Muscle of leg (tissue), 11 donors: ENCODE measurements around the gene ELOVL6. TPM values are rescaled to one million over a fixed set of nuclear protein-coding genes. Genes with fewer than 3 reads are reported as not detected.

Experiments
- DNase-seq: peaks from one replicate; pipeline ENCODE4 v3.0.0; 2013
- H3K27ac ChIP-seq: one replicate; pipeline ENCODE4 v1.5.1; 2013; ENCODE audit warnings: mild to moderate bottlenecking, low read length, control low read depth
- H3K27me3 ChIP-seq: one replicate; pipeline ENCODE4 v1.6.1; 2013; ENCODE audit warnings: low read length; ENCODE audit not compliant: control insufficient read depth, insufficient read depth
- H3K36me3 ChIP-seq: one replicate; pipeline ENCODE4 v1.6.1; 2013; ENCODE audit warnings: low read length; ENCODE audit not compliant: control insufficient read depth, insufficient read depth
- H3K4me1 ChIP-seq: one replicate; pipeline ENCODE4 v1.6.1; 2013; ENCODE audit warnings: low read length; ENCODE audit not compliant: control insufficient read depth, insufficient read depth
- H3K4me3 ChIP-seq: one replicate; pipeline ENCODE4 v1.5.1; 2013; ENCODE audit warnings: low read length, control low read depth
- H3K9me3 ChIP-seq: replicated peaks from 2 replicates; pipeline ENCODE4 v1.6.1; 2013; ENCODE audit warnings: low read depth, low read length; ENCODE audit not compliant: control insufficient read depth
- WGBS: methylation state at CpG from one replicate; pipeline ENCODE4 v1.1.5; 2013; ENCODE audit warnings: missing lambda C conversion rate; ENCODE audit not compliant: insufficient coverage; 5-methylcytosine and 5-hydroxymethylcytosine counted together
- polyA plus RNA-seq, 8 donors: library from polyadenylated mRNA; unstranded; fragments of 120-200 nt; gene quantifications; one replicate each; pipeline versions ENCODE4 v1.2.1 to v1.2.3, GENCODE V29; 2013; ENCODE audit warnings: inconsistent platforms in 1 of 8, low replicate concordance in 1 of 8; ENCODE audit not compliant: insufficient read length in 8 of 8, insufficient read depth in 1 of 8
- total RNA-seq: library from RNA; stranded (reverse); fragments of 120-200 nt; gene quantifications from one replicate; pipeline ENCODE4 v1.2.4, GENCODE V29; 2013

Gene ELOVL6
- total and polyA plus RNA-seq, 9 donors: 4.8 to 11.3 (median 7.8) TPM

GRCh38 chr4:110149089-110149488 is 49.3 kb downstream of the ELOVL6 start:
- no peak overlapping the region for H3K4me3 ChIP-seq
- no peaks in the 10 kb centered on the region for H3K9me3 ChIP-seq
- H3K27ac ChIP-seq: no peak overlapping the region
- no peaks in the 10 kb centered on the region for H3K36me3 ChIP-seq
- no peaks in the 10 kb centered on the region for H3K4me1 ChIP-seq
- H3K27me3 ChIP-seq: no peaks in the 10 kb centered on the region
- DNase-seq: no peak
- whole genome bisulfite sequencing: 87% methylated on average over 2 of the region's 7 CpGs

- Histone ChIP-seq H3K4me3 (no peak overlapping the region), H3K27me3 (no peaks in the 10 kb centered on the region), H3K9me3 (no peaks in the 10 kb centered on the region), H3K27ac (no peak overlapping the region), H3K36me3 (no peaks in the 10 kb centered on the region), H3K4me1 (peaks cover 7% of the 10 kb centered on the region)
- DNase-seq: no peak
These were observed 56.0 kb downstream of the ELOVL6 start for GRCh38 chr4:110142461-110142860.

GRCh38 chr4:110139815-110140214 is 58.6 kb downstream of the ELOVL6 start:
- WGBS: no CpG with 5 or more reads among the region's 3 CpGs
- Histone ChIP-seq H3K27ac (no peak overlapping the region), H3K9me3 (no peaks in the 10 kb centered on the region), H3K27me3 (no peaks in the 10 kb centered on the region), H3K4me1 (peaks cover 7% of the 10 kb centered on the region), H3K4me3 (no peak overlapping the region), H3K36me3 (no peaks in the 10 kb centered on the region)
- no peak for DNase-seq

GRCh38 chr4:110139111-110139510 is 59.3 kb downstream of the ELOVL6 start:
- Histone ChIP-seq H3K36me3 (no peaks in the 10 kb centered on the region), H3K9me3 (no peaks in the 10 kb centered on the region), H3K27me3 (no peaks in the 10 kb centered on the region), H3K4me3 (no peak overlapping the region), H3K4me1 (peaks cover 7% of the 10 kb centered on the region), H3K27ac (no peak overlapping the region)
- peak; percentile 89 for DNase-seq
- WGBS: no CpG with 5 or more reads among the region's 3 CpGs

GRCh38 chr4:110138551-110138950 is 59.9 kb downstream of the ELOVL6 start:
- Histone ChIP-seq H3K27ac (no peak overlapping the region), H3K36me3 (no peaks in the 10 kb centered on the region), H3K27me3 (no peaks in the 10 kb centered on the region), H3K9me3 (no peaks in the 10 kb centered on the region), H3K4me1 (peaks cover 7% of the 10 kb centered on the region), H3K4me3 (no peak overlapping the region)
- no CpG with 5 or more reads among the region's 1 CpG for WGBS
- DNase-seq: no peak

GRCh38 chr4:110137829-110138228 is 60.6 kb downstream of the ELOVL6 start:
- DNase-seq: peak; percentile 65
- Histone ChIP-seq H3K27ac (no peak overlapping the region), H3K4me1 (peaks cover 7% of the 10 kb centered on the region), H3K4me3 (no peak overlapping the region), H3K9me3 (no peaks in the 10 kb centered on the region), H3K36me3 (no peaks in the 10 kb centered on the region), H3K27me3 (no peaks in the 10 kb centered on the region)
- no CpG with 5 or more reads among the region's 1 CpG for WGBS

- H3K4me3 ChIP-seq: no peak overlapping the region
- H3K27me3 ChIP-seq: no peaks in the 10 kb centered on the region
- no CpG with 5 or more reads among the region's 1 CpG for WGBS
- H3K27ac ChIP-seq: no peak overlapping the region
- peaks cover 7% of the 10 kb centered on the region for H3K4me1 ChIP-seq
- H3K36me3 ChIP-seq: no peaks in the 10 kb centered on the region
- H3K9me3 ChIP-seq: no peaks in the 10 kb centered on the region
- no peak for DNase-seq
These were observed 62.9 kb downstream of the ELOVL6 start for GRCh38 chr4:110135523-110135922.

- DNase-seq: no peak
- Histone ChIP-seq H3K9me3 (no peaks in the 10 kb centered on the region), H3K36me3 (no peaks in the 10 kb centered on the region), H3K27ac (no peak overlapping the region), H3K27me3 (no peaks in the 10 kb centered on the region), H3K4me1 (peaks cover 7% of the 10 kb centered on the region), H3K4me3 (no peak overlapping the region)
- no CpG with 5 or more reads among the region's 2 CpGs for WGBS
These were observed 63.3 kb downstream of the ELOVL6 start for GRCh38 chr4:110135076-110135475.

- DNase-seq: peak; percentile 49
- Histone ChIP-seq H3K4me1 (peaks cover 2% of the 10 kb centered on the region), H3K9me3 (no peaks in the 10 kb centered on the region), H3K4me3 (no peak overlapping the region), H3K27me3 (no peaks in the 10 kb centered on the region), H3K27ac (no peak overlapping the region), H3K36me3 (no peaks in the 10 kb centered on the region)
- WGBS: 47% methylated on average over 1 of the region's 3 CpGs
These were observed 64.0 kb downstream of the ELOVL6 start for GRCh38 chr4:110134269-110134869.

- DNase-seq: peak; percentile 21
- Histone ChIP-seq H3K4me1 (no peaks in the 10 kb centered on the region), H3K4me3 (no peak overlapping the region), H3K27ac (no peak overlapping the region), H3K36me3 (no peaks in the 10 kb centered on the region), H3K9me3 (no peaks in the 10 kb centered on the region), H3K27me3 (no peaks in the 10 kb centered on the region)
- 89% methylated on average over 3 of the region's 6 CpGs for WGBS
These were observed 65.3 kb downstream of the ELOVL6 start for GRCh38 chr4:110132816-110133719.
